GM12872 (cell line): ENCODE measurements around the gene STAB1.

Experiments
- CTCF ChIP-seq: IDR thresholded peaks from 3 replicates; pipeline ENCODE4 v1.5.1; 2011; ENCODE audit warnings: low read depth, mild to moderate bottlenecking, low read length, moderate library complexity; ENCODE audit not compliant: insufficient read depth

Gene STAB1

GRCh38 chr3:52483577-52484381, 11.4 kb upstream of the STAB1 start:
- TF ChIP-seq CTCF, result no peak

GRCh38 chr3:52484680-52485461, 10.3 kb upstream of the STAB1 start:
- TF ChIP-seq CTCF, result no peak

GRCh38 chr3:52487050-52487787, 7.9 kb upstream of the STAB1 start:
- TF ChIP-seq CTCF, result no peak

- TF ChIP-seq CTCF, result no peak
These were observed 7.1 kb upstream of the STAB1 start for GRCh38 chr3:52487788-52488691.

- TF ChIP-seq CTCF, result no peak
These were observed 6.4 kb upstream of the STAB1 start for GRCh38 chr3:52488746-52489145.

- TF ChIP-seq CTCF, result no peak
These were observed 5.7 kb upstream of the STAB1 start for GRCh38 chr3:52489453-52489852.
